HG03457 (cell line): ENCODE measurements around the gene KAT5.
"Not testable (repeated sequence)": the region's sequence is repeated elsewhere in the genome, so short reads cannot be mapped to it uniquely, and the experiment has no call there.

Experiments used
- ATAC-seq: cut with Tn5 transposase; IDR thresholded peaks from one replicate; pipeline ENCODE4 v1.9.1; 2021; ENCODE audit warnings: moderate number of reproducible peaks; ENCODE audit not compliant: unreplicated experiment

Gene KAT5

GRCh38 chr11:65708451-65708850, 3.6 kb upstream of the KAT5 start:
- ATAC-seq: no peak

- no peak for ATAC-seq
Measured at GRCh38 chr11:65709661-65710060, 2.4 kb upstream of the KAT5 start.

GRCh38 chr11:65710421-65710820, 1.6 kb upstream of the KAT5 start:
- ATAC-seq: no peak

GRCh38 chr11:65712633-65713076, 603 bp downstream of the KAT5 start:
- no peak for ATAC-seq

GRCh38 chr11:65713212-65713969, 1.3 kb downstream of the KAT5 start:
- no peak for ATAC-seq

GRCh38 chr11:65714433-65714832, 2.4 kb downstream of the KAT5 start:
- no peak for ATAC-seq

- ATAC-seq: no peak
Measured at GRCh38 chr11:65716302-65716701, 4.2 kb downstream of the KAT5 start.

- no peak for ATAC-seq
Measured at GRCh38 chr11:65716774-65717405, 4.8 kb downstream of the KAT5 start.

- no peak for ATAC-seq
Measured at GRCh38 chr11:65717906-65718305, 5.9 kb downstream of the KAT5 start.

- no peak for ATAC-seq
Measured at GRCh38 chr11:65718531-65718930, 6.5 kb downstream of the KAT5 start.

GRCh38 chr11:65718964-65719492, 7.0 kb downstream of the KAT5 start:
- no peak for ATAC-seq

GRCh38 chr11:65719871-65720210, 7.8 kb downstream of the KAT5 start:
- no peak for ATAC-seq

- ATAC-seq: no peak
Measured at GRCh38 chr11:65720211-65720934, 8.3 kb downstream of the KAT5 start, which contains the start of gene RNASEH2C. Gene RNASEH2C, minus strand, starts transcription at chr11:65720798. Its CDS starts 40 bp downstream, at chr11:65720758.

- no peak for ATAC-seq
Measured at GRCh38 chr11:65722261-65722660, 10.2 kb downstream of the KAT5 start.

- ATAC-seq: no peak
Measured at GRCh38 chr11:65726660-65727059, 14.6 kb downstream of the KAT5 start.

GRCh38 chr11:65727865-65728264, 15.8 kb downstream of the KAT5 start:
- ATAC-seq: no peak

GRCh38 chr11:65730461-65730860, 18.4 kb downstream of the KAT5 start:
- ATAC-seq: no peak

- ATAC-seq: not testable (repeated sequence)
Measured at GRCh38 chr11:65735111-65735510, 23.1 kb downstream of the KAT5 start.

- no peak for ATAC-seq
Measured at GRCh38 chr11:65736810-65737209, 24.8 kb downstream of the KAT5 start.

- ATAC-seq: no peak
Measured at GRCh38 chr11:65739022-65739421, 27.0 kb downstream of the KAT5 start.

- no peak for ATAC-seq
Measured at GRCh38 chr11:65741185-65741584, 29.1 kb downstream of the KAT5 start.

GRCh38 chr11:65742353-65742752, 30.3 kb downstream of the KAT5 start:
- no peak for ATAC-seq
